Stimulated activated CD8-positive, alpha-beta memory T cell treated with anti-CD3 and anti-CD28 coated beads, Interleukin-2, amount 100 ng/mL, for 1 hour (primary cell): Measurements from ENCODE around the gene MYOZ1.
"Not testable (repeated sequence)": the region's sequence is repeated elsewhere in the genome, so short reads cannot be mapped to it uniquely, and the experiment has no call there.

Source experiments
- DNase-seq, 2 donors: peaks; one replicate each; pipeline ENCODE4 v3.0.0-alpha.2; 2020; ENCODE audit warnings: low read depth in 2 of 2

Gene MYOZ1, protein sequence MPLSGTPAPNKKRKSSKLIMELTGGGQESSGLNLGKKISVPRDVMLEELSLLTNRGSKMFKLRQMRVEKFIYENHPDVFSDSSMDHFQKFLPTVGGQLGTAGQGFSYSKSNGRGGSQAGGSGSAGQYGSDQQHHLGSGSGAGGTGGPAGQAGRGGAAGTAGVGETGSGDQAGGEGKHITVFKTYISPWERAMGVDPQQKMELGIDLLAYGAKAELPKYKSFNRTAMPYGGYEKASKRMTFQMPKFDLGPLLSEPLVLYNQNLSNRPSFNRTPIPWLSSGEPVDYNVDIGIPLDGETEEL

DNA sequence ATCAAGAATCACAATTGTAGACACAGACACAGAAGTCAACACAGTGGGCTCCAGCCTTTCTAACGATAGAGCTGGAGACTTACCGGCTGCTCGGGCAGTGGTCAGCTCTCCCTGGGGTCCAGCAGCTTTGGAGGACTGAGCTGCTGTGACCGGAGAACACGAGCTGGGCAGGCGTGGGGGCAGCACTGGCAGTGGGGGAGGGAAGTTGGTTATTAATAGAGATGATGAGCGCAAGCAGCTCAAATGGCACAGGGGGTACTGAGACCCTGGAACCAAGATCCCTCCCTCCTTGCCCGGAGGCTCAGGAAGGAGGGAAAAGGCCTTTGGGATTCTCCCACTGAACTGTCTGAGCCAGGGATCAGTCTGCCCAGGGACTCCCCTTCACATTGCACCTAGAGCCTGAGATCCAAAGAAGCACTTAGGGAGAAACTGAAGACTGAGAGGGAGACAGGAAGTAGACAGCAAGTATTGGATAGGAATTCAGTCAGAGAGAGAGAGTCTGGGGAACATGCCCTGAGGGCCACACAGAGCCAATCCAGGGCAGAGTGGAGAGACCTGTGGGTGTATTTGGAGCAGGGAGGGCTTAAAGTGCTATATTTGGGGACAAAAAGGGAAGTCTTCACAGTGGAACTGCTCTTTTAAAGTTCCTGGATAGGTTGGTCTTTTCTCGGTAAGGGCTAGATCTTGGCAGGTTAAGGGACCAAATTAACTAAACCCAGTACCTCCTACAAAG, at the start of gene MYOZ1:
TSS of gene MYOZ1 (minus strand) at position 147 of the 733 bp plus-strand sequence. CDS start 1,457 bp downstream, outside the sequence.
- no peak for DNase-seq

DNA sequence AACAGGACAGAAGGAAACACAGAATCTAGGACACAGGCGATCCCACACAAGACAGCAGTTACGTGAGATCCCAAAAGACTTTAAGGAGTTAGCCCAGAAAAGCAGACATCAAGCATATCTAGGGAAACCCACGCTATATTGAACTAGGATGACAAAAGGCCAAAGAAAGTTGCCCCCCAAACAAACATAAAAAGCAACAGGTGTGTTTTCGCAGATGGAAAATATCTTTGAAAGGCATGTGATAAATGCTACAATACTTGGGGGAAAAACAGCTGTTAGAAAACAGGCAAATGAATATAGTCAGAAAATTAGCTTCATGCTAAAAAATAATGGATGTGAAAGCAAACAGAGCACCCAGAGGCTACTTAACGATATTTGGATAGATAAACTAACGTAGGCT, 49.5 kb upstream of the MYOZ1 start:
- DNase-seq, result not testable (repeated sequence)

DNA sequence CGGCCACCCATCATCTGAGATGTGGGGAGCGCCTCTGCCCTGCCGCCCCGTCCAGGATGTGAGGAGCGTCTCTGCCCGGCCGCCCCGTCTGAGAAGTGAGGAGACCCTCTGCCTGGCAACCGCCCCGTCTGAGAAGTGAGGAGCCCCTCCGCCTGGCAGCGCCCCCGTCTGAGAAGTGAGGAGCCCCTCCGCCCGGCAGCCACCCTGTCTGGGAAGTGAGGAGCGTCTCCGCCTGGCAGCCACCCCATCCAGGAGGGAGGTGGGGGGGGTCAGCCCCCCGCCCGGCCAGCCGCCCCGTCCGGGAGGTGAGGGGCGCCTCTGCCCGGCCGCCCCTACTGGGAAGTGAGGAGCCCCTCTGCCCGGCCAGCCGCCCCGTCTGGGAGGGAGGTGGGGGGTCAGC, 48.3 kb upstream of the MYOZ1 start:
- not testable (repeated sequence) for DNase-seq

DNA sequence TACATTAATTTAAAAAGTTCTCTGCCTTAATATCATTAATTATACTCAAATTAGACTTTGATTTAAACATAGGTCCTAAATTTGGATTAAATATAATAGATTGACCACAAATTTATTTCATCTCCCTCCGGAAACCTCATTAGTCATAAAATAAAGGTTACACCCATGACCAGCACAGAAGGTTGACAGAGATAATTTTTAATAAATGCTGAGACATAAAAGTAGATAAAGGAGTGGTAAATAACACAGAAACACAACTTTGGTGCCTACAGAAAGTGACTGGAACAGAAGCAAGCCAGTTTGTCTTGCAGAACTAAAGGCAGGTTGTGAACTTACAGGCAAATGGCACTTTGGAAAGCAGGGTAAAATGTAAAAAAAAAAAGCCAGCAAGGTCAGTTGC, 46.4 kb upstream of the MYOZ1 start:
- DNase-seq, result not testable (repeated sequence)

DNA sequence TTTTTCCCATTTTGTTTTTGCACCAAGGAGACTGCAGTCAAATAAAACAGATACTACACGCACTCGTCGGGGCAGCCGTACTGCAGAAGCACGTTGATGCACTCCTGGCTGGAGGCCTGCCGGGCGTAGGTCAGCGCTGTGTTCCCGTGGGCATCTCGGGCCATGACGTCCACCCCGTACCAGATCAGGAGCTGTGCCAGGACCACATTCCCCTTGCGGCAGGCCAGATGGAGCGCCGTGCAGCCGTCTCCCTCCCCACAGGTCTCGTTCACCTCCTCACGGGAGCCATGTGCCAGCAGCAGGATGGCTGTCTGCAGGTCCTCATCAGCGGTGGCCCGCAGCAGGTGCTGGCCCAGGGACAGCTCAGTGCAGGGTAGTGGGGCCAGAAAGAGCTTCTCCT, 33.3 kb upstream of the MYOZ1 start:
- not testable (repeated sequence) for DNase-seq

DNA sequence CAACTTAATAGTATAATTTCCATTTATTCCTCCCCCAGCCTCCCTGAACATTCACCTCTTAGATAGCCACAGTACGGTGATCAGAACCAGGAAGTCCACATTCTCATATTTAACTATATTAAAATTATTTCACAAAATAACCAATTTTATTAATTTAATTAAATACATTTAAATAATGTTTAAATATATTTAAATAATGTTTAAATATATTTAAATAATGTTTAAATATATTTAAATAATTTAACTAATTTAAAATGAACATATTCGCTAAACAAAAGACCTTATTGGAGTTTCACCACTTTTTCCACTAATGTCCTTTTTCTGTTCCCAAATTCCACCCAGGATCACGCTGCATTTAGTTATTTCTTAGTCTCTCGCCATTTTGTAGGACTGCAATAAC, 27.1 kb upstream of the MYOZ1 start:
- DNase-seq, result not testable (repeated sequence)

DNA sequence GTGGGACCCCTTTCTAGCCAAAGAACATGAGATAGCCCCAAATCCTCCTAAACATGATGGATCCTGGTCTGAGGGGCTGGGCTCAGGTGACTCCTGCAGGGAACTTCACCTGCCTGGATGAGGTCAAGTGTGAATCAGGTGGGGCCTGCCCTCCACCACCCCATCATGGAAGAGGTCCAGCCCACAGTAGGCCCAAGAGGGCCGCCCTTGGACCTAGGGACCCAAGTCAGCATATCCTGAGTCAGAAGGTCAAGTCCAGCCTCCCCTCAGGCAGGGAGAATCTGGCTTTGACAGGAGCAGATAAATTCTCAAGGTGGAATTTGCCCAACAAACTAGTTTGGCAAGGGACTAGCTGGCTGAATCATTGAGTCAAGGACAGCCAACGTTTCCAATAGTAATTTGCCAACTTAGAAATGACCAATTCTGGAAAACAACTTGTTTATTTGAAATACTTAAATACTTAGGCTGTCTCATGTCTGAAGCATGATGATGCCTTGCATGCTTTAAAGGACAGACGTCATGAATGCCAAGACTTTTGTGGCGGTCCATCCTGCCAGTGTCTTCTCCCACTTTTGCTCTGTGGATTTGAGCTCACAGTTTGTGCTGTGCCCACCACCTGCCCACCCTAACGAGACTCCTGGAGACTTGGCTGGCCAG, 25.0 kb upstream of the MYOZ1 start:
- DNase-seq, result not testable (repeated sequence)

DNA sequence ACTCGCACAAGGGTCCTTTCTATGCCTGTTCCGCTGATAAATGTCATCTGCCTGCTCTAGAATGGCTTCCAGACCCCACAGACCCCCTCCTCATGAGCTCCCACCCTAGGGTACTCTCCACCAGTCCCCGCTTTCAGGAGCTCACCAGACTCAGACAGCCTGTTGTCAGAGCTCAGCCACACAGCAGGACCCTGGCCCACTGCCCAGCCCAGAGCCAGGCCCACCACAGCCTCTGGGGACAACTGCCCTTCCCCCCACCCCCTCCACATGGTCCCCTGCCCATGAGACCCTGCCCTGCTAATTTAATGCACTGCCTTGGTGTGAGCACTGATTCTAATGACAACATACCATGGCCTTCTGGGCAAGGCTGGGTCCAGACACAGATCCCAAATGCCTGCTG, 24.3 kb upstream of the MYOZ1 start:
- DNase-seq, result not testable (repeated sequence)

DNA sequence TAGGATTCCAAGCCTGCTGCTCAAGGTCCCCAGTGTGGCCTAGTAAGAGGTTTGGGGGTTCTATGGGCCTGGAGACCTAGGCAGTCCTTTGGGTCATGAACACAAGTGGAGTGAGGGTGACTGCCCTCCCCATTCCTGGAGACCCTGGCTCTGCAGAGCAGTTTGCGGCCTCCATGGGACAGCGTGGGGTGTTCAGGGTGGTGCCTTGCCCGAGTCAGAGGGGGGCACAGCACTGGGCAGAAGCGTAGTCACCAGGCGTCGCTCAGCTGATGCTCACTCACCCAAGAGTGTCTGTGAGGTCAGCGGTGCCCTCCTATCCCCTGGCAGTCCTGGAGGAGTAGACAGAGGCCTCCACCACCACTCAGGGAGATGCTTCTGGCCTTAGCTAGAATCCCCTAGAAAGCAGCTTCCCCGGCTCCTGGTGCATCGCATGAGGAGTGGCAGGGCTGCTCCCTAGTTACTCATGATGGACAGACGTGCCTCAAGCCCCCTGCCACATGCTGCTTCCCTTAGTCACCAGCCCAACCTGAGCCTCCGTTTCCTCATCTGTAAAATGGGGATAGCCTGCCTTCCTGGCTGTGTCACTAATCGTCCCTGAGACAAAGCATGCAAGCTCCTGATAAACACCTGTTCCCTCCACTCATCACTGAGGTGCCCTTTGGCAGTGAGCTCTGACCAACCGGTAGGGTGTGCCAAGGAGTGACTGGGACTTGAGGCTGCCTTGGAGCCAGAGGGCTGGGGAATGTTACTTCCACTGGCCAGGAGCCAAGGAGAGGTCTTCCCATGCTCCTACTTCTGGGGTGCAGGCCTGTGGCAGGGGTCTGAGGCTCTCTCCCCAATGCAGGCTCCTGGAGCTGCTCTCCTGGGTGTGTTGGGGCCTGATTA, 23.1 kb upstream of the MYOZ1 start:
- not testable (repeated sequence) for DNase-seq

DNA sequence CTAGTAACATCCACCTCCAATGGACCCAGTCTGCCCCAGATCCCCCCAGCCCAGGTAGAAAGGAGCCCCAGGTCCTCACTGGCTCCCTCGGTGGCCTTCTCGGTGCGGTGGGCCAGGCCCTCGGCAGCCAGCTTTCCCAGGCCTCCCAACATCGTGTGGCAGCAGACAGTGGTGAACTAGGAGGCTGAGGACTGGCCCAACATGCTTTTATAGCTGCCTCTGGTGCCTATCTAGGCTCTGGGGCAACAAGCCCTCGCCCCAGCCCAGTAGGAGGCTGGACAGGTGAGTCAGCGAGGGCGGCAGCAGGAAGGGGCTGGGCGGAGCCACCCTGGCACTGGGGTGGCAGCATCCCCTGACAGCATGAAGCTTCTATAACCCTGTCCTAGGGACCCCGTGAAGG, 22.3 kb upstream of the MYOZ1 start:
- not testable (repeated sequence) for DNase-seq

DNA sequence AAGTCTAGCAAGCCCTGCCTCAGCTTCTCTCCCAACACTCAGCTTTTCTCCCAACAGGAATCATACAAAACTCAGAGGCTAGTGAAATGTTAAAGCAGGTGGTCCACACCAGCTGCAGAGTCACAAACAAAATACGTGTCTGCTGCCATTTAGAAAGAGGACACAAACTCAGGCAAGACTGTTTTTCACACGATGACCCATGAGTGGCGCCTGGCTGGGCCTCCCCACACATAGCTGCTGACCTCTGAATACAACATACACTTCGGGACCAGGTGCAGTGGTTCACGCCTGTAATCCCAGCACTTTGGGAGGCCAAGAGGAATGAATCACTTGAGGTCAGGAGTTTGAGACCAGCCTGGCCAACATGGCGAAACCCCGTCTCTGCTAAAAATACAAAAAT, 21.4 kb upstream of the MYOZ1 start:
- DNase-seq, result not testable (repeated sequence)

DNA sequence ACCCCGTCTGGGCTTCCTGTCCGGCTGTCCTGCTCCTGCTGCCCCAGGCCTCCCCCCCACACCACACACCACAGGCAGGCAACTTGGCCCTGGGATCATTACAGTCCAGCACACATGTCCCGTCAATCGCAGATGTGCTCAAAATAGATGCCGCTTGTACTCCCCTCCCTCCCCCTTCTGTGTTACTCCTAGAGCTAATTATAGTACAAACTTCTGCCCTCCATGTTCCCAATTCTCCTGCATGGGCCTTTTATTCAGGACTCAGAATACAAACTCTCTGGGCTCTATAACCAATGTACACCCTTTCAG, 14.7 kb upstream of the MYOZ1 start, which contains the start of gene SYNPO2L:
TSS of gene SYNPO2L (minus strand) at position 40 of the 309 bp plus-strand sequence. CDS start 107 bp downstream, outside the sequence.
- DNase-seq, result no peak

DNA sequence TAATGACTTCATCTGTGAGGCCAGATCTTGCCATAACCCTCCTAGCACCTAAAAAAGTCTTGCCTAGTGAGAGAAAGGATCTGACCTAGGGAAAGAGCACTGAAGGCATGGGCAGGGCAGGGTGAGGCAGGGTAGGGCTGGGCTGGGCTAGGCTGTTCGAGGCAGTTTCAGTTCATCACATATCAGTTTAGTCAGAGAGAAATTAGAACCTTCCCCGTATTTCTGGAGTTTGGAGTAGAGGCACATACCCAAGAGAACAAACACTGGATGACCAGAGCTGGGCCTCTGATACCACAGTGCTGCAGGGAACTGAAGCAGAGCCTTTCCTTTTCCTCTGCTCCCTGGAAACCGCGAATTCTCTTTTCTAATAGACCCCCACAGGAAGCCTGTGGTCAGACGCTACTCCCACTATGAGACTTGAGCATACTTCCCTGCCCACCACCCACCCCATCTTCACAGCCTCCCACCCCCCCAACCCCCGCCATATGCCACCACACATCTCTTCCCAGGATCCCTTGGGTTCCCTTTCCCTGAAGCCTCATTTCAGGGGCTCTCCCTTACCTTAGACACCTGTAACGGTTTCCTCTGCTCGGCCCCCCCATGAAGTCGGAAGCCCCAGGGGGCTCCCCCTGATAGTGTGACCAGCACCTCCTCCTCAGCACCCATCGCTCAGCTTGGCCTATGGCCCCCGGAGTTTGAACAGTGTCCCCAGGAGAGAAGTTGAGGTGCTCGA, 14.1 kb upstream of the MYOZ1 start:
- DNase-seq, result no peak

DNA sequence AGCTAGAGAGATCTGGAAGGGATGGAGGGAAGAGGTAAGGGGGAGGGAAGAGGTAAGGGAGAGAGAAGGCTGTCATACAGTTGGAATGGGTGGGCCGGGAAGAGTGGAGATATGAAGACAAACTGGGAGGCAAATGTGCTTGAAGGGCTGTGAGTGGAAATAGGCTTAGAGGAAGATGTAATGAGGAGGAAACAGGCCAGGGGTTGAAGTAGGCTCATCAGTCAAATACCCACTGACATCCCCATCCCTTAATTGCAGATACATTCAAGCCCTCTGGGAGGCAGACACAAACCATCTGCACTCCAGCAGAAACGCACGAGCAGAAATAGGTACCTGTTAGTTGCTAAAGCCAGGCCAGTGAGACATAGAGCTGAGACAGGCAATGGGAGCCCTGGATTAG, 12.4 kb upstream of the MYOZ1 start:
- no peak for DNase-seq

DNA sequence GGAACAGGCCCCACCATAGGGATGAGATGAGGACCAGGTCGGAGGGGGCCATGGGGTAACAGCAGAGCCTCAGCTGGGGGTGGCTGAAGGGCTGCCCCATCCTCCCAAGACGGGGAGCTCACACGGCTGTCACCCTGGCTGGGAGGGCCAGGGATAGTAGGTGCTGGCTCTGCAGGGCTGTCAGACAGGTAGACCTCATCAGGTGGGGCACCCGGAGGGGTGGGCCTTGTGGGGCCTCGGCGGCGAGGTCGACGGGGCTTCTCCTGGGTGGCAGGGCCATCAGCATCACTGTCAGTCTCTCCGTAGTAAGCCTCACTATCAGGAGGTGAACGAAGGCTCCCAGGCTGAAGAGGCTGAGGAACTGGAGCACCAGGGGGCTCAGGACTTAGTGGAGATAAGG, 11.9 kb upstream of the MYOZ1 start:
- no peak for DNase-seq

DNA sequence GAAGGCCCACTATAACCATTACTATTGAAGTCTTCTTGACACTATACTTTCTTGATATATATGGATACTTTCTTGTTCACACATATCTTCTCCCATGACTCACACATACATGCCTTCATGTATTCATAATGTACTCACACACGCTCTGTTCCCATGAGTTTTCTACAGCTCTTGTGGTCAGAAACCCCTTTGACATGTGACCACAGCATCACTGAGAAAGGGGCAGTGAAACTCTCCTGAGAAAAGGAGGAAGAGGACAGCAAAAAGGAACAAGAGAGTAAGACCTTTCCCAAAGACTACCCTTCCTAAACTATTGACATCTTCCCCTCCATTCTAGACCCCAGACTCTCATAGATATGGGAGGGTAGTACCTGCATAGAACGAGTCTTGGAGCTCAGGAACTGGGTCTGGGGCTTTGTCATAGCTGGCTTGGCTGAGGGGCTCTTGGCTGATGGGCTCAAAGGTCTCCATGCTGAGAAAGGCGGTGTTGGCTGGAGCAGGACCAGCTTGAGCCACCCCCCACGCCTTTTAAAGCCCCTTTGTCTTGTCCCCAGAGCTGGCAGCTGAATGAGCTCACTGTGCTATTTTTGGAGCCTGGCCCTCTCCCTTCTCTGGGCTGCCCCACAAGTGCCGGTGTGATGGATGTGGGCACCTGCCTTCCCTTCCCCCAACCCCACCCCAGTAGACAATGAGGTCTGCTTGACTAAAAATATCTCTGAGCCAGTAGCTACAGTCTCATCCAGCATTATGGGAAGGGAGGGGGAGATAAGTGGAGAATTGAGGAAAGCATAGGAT, 9.5 kb upstream of the MYOZ1 start:
- no peak for DNase-seq

DNA sequence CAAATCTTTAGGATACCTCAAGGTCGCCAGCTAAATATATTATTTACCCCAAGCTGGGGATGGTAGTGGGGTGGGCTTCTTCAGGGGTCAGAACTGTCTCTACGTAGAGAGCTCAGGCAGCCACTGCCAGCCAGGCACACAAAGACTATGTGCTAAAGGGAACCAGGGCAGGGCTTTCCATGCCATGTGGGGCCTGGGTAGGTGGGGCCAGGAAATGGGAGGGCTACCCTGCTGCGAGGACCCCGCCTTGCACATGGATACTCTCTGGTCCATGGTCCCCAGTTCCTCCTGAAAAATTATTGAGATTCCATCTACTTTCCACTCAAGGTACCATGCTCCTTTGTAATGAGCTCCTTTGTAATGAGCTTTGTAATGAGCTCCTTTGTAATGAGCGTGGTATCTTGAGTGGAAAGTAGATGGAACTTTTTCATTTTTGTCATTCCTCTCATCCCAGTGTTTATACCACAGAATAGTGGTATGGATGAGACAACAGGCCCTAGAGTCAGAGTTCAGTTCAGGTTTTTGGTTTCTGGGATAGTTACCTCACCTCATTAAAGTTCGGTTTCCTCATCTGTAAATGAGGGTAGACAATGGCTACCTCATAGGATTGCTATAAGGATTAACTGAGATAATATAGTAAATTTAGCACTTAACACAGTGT, 8.7 kb upstream of the MYOZ1 start:
- no peak for DNase-seq

DNA sequence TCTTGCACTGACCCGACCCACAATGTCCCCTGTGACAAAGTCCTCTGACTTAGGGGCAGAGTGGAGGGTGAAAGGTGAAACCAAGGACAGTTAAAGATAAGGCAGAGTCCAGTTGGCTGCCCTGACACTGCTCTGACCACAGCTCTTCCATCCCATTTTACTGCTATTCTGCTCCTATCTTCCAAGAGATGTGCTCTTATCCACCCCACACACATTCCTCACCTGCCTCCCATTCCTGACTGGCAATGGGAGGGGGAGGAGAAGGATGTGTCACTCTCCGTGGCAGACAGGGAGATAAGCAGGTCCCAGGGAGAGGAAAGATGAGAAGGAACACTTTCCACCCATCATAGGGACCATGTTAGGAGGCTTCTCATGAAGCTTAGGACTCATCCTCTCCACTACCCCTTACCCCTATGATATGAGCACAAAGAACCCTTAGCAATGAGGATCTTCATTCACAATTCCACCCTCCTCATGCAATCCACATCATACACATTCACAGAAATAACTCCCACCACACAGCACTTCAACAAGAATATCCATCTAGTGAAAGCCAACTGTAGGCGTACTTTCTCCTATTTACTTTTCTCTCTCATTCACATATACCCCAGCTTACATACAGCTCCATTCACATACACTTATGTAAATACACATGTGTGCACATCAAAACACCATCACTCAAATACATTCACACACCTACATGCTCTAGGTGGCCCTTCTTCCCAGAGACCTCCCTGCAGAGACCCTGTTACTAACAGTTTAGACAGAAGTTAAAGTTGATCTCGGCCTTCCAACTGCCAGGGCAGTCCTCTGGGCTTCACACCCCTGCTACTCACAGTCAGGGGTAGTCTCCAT, 7.9 kb upstream of the MYOZ1 start:
- DNase-seq, result no peak
